ENCODE data around the gene PARP4.
A peak's percentile ranks its signal among the peaks of the same experiment; 100 is the strongest.
"Not testable (repeated sequence)": the region's sequence is repeated elsewhere in the genome, so short reads cannot be mapped to it uniquely, and the experiment has no call there.

The PARP4 gene

GRCh38 chr13:24512197-24512907 lies at the start of gene PARP4:
TSS of gene PARP4 (minus strand) at chr13:24512778. CDS start at chr13:24503776, 9,002 bp downstream.
- peak within 1 kb of the TSS; percentile 74 for H3K4me3 ChIP-seq (replicated peaks; ENCODE audit: low read depth, low read length)
- peak; percentile 85 for DNase-seq (ENCODE audit: extremely low read depth, low read depth)
- no peak for TF ChIP-seq CTCF (IDR thresholded peaks at IDR 0.05; ENCODE audit: low read depth, low read length, missing control alignments)

GRCh38 chr13:24560579-24561187 lies 48.1 kb upstream of the PARP4 start:
- H3K4me3 ChIP-seq (replicated peaks; ENCODE audit: low read depth, low read length); DNase-seq (ENCODE audit: extremely low read depth, low read depth): not testable (repeated sequence)

- not testable (repeated sequence) for H3K4me3 ChIP-seq (replicated peaks; ENCODE audit: low read depth, low read length); DNase-seq (ENCODE audit: extremely low read depth, low read depth)
These were observed 47.0 kb upstream of the PARP4 start for GRCh38 chr13:24559431-24560218.

GRCh38 chr13:24557081-24557480 lies 44.5 kb upstream of the PARP4 start:
- H3K4me3 ChIP-seq (replicated peaks; ENCODE audit: low read depth, low read length), result no peak overlapping the region
- no peak for TF ChIP-seq CTCF (IDR thresholded peaks at IDR 0.05; ENCODE audit: low read depth, low read length, missing control alignments)
- DNase-seq (ENCODE audit: extremely low read depth, low read depth), result peak; percentile 36

GRCh38 chr13:24553892-24554291 lies 41.3 kb upstream of the PARP4 start:
- DNase-seq (ENCODE audit: extremely low read depth, low read depth); H3K4me3 ChIP-seq (replicated peaks; ENCODE audit: low read depth, low read length): not testable (repeated sequence)

- H3K4me3 ChIP-seq (replicated peaks; ENCODE audit: low read depth, low read length), result peak overlapping the region; percentile 33
- not testable (repeated sequence) for DNase-seq (ENCODE audit: extremely low read depth, low read depth)
These were observed 29.1 kb upstream of the PARP4 start for GRCh38 chr13:24541476-24542352.

GRCh38 chr13:24541127-24541475 lies 28.5 kb upstream of the PARP4 start:
- TF ChIP-seq CTCF (IDR thresholded peaks at IDR 0.05; ENCODE audit: low read depth, low read length, missing control alignments), result no peak
- DNase-seq (ENCODE audit: extremely low read depth, low read depth), result no peak
- peak overlapping the region; percentile 33 for H3K4me3 ChIP-seq (replicated peaks; ENCODE audit: low read depth, low read length)

- H3K4me3 ChIP-seq (replicated peaks; ENCODE audit: low read depth, low read length), result no peak overlapping the region
- peak; percentile 40 for TF ChIP-seq CTCF (IDR thresholded peaks at IDR 0.05; ENCODE audit: low read depth, low read length, missing control alignments)
- DNase-seq (ENCODE audit: extremely low read depth, low read depth), result no peak
These were observed 27.9 kb upstream of the PARP4 start for GRCh38 chr13:24540236-24541126.
